ENCODE results near the gene MRPL50.

DNA sequence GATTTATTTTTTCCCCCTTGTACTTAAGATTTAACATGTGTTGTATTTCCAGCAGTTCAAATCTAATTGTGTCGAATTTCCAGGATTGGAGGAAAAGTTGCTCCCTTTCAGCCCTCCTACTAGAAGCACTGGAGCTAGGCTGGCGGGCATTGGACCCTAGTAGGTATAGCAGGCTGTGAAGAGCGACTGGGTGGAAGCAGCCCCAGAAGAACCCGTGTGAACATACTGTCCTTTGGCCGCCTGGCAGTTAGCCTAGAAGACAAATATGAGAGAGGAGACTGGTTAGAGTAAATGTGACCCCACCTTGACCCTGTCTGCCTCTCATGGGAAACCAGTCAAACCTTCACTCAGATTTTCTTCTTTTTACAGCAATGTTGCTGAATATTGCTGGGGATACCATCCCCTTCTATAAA is 23.2 kb upstream of the MRPL50 start:
- no peak for TF ChIP-seq ZNF530 (tag by site-specific recombination; IDR thresholded peaks at IDR 0.05; ENCODE audit: low read depth)
- no peak for TF ChIP-seq ZNF292 (tag by site-specific recombination; IDR thresholded peaks at IDR 0.05; ENCODE audit: borderline replicate concordance, low read depth)
- TF ChIP-seq CTCF (tag by site-specific recombination; IDR thresholded peaks at IDR 0.05), result no peak
- TF ChIP-seq EGR2 (tag by site-specific recombination; IDR thresholded peaks at IDR 0.05; ENCODE audit: low read depth), result no peak
- no peak for TF ChIP-seq SALL2 (tag by site-specific recombination; IDR thresholded peaks at IDR 0.05; ENCODE audit: borderline replicate concordance)
- no peak for TF ChIP-seq ZNF157 (tag by site-specific recombination; IDR thresholded peaks at IDR 0.05)
- TF ChIP-seq, protein P1, sequence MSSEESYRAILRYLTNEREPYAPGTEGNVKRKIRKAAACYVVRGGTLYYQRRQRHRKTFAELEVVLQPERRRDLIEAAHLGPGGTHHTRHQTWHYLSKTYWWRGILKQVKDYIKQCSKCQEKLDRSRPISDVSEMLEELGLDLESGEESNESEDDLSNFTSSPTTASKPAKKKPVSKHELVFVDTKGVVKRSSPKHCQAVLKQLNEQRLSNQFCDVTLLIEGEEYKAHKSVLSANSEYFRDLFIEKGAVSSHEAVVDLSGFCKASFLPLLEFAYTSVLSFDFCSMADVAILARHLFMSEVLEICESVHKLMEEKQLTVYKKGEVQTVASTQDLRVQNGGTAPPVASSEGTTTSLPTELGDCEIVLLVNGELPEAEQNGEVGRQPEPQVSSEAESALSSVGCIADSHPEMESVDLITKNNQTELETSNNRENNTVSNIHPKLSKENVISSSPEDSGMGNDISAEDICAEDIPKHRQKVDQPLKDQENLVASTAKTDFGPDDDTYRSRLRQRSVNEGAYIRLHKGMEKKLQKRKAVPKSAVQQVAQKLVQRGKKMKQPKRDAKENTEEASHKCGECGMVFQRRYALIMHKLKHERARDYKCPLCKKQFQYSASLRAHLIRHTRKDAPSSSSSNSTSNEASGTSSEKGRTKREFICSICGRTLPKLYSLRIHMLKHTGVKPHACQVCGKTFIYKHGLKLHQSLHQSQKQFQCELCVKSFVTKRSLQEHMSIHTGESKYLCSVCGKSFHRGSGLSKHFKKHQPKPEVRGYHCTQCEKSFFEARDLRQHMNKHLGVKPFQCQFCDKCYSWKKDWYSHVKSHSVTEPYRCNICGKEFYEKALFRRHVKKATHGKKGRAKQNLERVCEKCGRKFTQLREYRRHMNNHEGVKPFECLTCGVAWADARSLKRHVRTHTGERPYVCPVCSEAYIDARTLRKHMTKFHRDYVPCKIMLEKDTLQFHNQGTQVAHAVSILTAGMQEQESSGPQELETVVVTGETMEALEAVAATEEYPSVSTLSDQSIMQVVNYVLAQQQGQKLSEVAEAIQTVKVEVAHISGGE (tag by site-specific recombination; conservative IDR thresholded peaks at IDR 0.05; ENCODE audit: low read depth), result no peak
- no peak for TF ChIP-seq ZNF121 (tag by site-specific recombination; IDR thresholded peaks at IDR 0.05)
- no peak for TF ChIP-seq ATF2 (tag by site-specific recombination; IDR thresholded peaks at IDR 0.05; ENCODE audit: low read depth)
- no peak for TF ChIP-seq ZBTB8A (tag by site-specific recombination; IDR thresholded peaks at IDR 0.05)
- no peak for TF ChIP-seq ZNF26 (tag by site-specific recombination; IDR thresholded peaks at IDR 0.05)
- TF ChIP-seq ZBTB6 (tag by site-specific recombination; IDR thresholded peaks at IDR 0.05), result no peak
- TF ChIP-seq ZNF596 (tag by site-specific recombination; IDR thresholded peaks at IDR 0.05), result no peak
- TF ChIP-seq, protein P2, sequence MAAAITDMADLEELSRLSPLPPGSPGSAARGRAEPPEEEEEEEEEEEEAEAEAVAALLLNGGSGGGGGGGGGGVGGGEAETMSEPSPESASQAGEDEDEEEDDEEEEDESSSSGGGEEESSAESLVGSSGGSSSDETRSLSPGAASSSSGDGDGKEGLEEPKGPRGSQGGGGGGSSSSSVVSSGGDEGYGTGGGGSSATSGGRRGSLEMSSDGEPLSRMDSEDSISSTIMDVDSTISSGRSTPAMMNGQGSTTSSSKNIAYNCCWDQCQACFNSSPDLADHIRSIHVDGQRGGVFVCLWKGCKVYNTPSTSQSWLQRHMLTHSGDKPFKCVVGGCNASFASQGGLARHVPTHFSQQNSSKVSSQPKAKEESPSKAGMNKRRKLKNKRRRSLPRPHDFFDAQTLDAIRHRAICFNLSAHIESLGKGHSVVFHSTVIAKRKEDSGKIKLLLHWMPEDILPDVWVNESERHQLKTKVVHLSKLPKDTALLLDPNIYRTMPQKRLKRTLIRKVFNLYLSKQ (tag by site-specific recombination; IDR thresholded peaks at IDR 0.05; ENCODE audit: borderline replicate concordance), result no peak

Data from HEK293 (cell line).